HEK293 (cell line): ENCODE results near the gene PERM1.
A peak's percentile ranks its signal among the peaks of the same experiment; 100 is the strongest.
"Not testable (repeated sequence)": the region's sequence is repeated elsewhere in the genome, so short reads cannot be mapped to it uniquely, and the experiment has no call there.

ENCODE experiments used
- CTCF ChIA-PET: fragments of 350-600 bp; formaldehyde crosslinking; extraction: SDS; loops from one replicate; lab custom pipeline; 2021; ENCODE audit warnings: antibody characterized with exemption; lab: Yijun Ruan, JAX
- POLR2A ChIA-PET: fragments of 300-600 bp; formaldehyde crosslinking; extraction: SDS; loops from one replicate; lab custom pipeline; 2020; ENCODE audit warnings: antibody characterized with exemption, inconsistent platforms; lab: Yijun Ruan, JAX
- H3K27ac ChIP-seq: fragments of 200-500 bp; sonication (Bioruptor generic); 2 replicates; pipeline ENCODE4 v1.5.1; 2014; ENCODE audit warnings: low read depth, low read length, control low read depth, inconsistent platforms; ENCODE audit errors: extremely low read depth
- H3K36me3 ChIP-seq, 2 experiments: fragments of 200-500 bp in 1 of 2; sonication (Bioruptor generic) in 1 of 2; 1 replicate in 1 of 2; 2 replicates in 1 of 2; pipeline ENCODE4 v1.5.1; 2014 to 2017; ENCODE audit warnings: inconsistent platforms in 2 of 2, low read length in 2 of 2; ENCODE audit not compliant: control insufficient read depth in 2 of 2, insufficient read depth in 1 of 2
- H3K4me1 ChIP-seq: fragments of 200-500 bp; sonication (Bioruptor generic); 2 replicates; pipeline ENCODE4 v1.5.1; 2014; ENCODE audit warnings: mild to moderate bottlenecking, low read length, inconsistent platforms; ENCODE audit not compliant: control insufficient read depth, insufficient read depth
- H3K4me3 ChIP-seq: 2 replicates; pipeline ENCODE4 v1.5.1; 2011; ENCODE audit warnings: low read depth, mild to moderate bottlenecking, control low read depth, low read length, moderate library complexity
- H3K9me3 ChIP-seq: fragments of 200-500 bp; sonication (Bioruptor generic); 2 replicates; pipeline ENCODE4 v1.5.1; 2014; ENCODE audit warnings: low read depth, low read length, inconsistent platforms; ENCODE audit not compliant: control insufficient read depth, insufficient read depth
- GLIS2 ChIP-seq: fragments of 450-650 bp; formaldehyde crosslinking; IDR thresholded peaks from 2 replicates; pipeline ENCODE4 v1.5.1; 2016; ENCODE audit warnings: missing biosample characterization, missing genetic modification characterization
- KLF1 ChIP-seq: fragments of 450-650 bp; formaldehyde crosslinking; IDR thresholded peaks from 2 replicates; pipeline ENCODE4 v1.5.1; 2016; ENCODE audit warnings: missing biosample characterization, missing genetic modification characterization
- KLF7 ChIP-seq: fragments of 450-650 bp; formaldehyde crosslinking; IDR thresholded peaks from 2 replicates; pipeline ENCODE4 v1.5.1; 2016; ENCODE audit warnings: missing biosample characterization, missing genetic modification characterization, borderline replicate concordance
- PRDM6 ChIP-seq: fragments of 450-650 bp; formaldehyde crosslinking; IDR thresholded peaks from 2 replicates; pipeline ENCODE4 v1.5.1; 2017; ENCODE audit warnings: missing biosample characterization, missing genetic modification characterization
- ZFHX2 ChIP-seq: fragments of 450-650 bp; formaldehyde crosslinking; conservative IDR thresholded peaks from 2 replicates; pipeline ENCODE4 v1.5.1; 2016; ENCODE audit warnings: missing biosample characterization, missing genetic modification characterization
- ZNF174 ChIP-seq: fragments of 450-650 bp; formaldehyde crosslinking; IDR thresholded peaks from 2 replicates; pipeline ENCODE4 v1.5.0; 2017; ENCODE audit warnings: missing biosample characterization, mild to moderate bottlenecking, missing genetic modification characterization
- ZNF311 ChIP-seq: fragments of 450-650 bp; formaldehyde crosslinking; IDR thresholded peaks from 2 replicates; pipeline ENCODE4 v1.5.1; 2017; ENCODE audit warnings: missing biosample characterization, missing genetic modification characterization, borderline replicate concordance
- ZNF596 ChIP-seq: fragments of 450-650 bp; IDR thresholded peaks from 2 replicates; pipeline ENCODE4 v1.5.0; 2018; ENCODE audit warnings: missing biosample characterization, mild to moderate bottlenecking, missing genetic modification characterization, moderate library complexity
- ZNF830 ChIP-seq: fragments of 450-650 bp; IDR thresholded peaks from 2 replicates; pipeline ENCODE4 v1.5.0; 2018; ENCODE audit warnings: missing biosample characterization, missing genetic modification characterization, low read depth, mild to moderate bottlenecking, moderate library complexity
- ZSCAN16 ChIP-seq: fragments of 450-650 bp; formaldehyde crosslinking; IDR thresholded peaks from 2 replicates; pipeline ENCODE4 v1.5.1; 2016; ENCODE audit warnings: missing biosample characterization, missing genetic modification characterization
- TF ChIP-seq, protein P1 (sequence below): sonication (generic); formaldehyde crosslinking; IDR thresholded peaks from 2 replicates; pipeline ENCODE4 v1.8.1; 2022; ENCODE audit warnings: mild to moderate bottlenecking, moderate library complexity, missing genetic modification reagents
- TF ChIP-seq, protein P2 (sequence below): fragments of 450-650 bp; formaldehyde crosslinking; conservative IDR thresholded peaks from 2 replicates; pipeline ENCODE4 v1.5.1; 2016; ENCODE audit warnings: low read depth, missing biosample characterization, missing genetic modification characterization
- TF ChIP-seq, protein P3 (sequence below): fragments of 450-650 bp; formaldehyde crosslinking; IDR thresholded peaks from 2 replicates; pipeline ENCODE4 v1.5.1; 2016; ENCODE audit warnings: missing biosample characterization, missing genetic modification characterization, low read depth

Gene PERM1

DNA sequence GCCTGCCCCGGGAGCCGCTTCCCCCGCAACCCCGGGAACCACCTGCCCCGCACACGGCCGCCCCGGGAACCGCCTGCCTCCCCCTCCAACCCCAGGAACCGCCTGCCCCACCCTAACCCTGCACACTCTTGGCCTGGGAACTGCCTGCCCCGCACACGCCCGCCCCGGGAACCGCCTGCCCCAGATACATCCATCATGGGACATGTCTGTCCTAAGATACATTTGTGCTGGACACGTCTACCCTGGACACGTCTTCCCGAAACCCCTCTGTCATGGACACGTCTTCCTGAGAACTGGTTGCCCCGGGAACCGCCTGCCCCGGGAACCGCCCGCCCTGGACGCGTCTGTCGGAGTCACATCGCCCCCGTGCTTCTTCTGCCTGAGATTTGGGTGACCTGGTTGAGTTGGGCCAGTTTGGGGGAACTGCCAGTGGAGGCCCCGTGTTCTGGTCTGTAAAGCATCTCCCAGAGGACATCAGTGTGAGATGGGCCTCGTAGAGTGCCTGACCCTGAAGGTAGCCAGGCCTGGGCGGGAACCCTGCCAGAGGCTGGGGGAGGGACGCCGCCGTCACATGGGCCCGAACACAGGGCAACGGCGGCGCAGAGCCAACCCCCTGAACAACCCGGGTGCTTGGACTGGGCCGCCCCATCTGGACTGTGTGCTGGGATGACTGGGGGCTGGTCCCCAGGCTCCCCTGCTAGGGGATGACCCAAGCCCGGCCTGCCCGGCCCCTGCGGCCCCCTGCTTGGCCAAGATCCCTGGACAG, 3.6 kb downstream of the PERM1 start:
- ChIA-PET CTCF (no interaction called here), POLR2A (no interaction called here)
- no peak overlapping the region for H3K27ac ChIP-seq
- TF ChIP-seq KLF1 (tag by site-specific recombination) (peak; percentile 87), KLF7 (peak; percentile 50; the same call in 1 of the 2 replicates), GLIS2 (tag by site-specific recombination) (0 out of 2 replicates have a peak, but pooled peaks have one; percentile 20), ZNF174 (tag by site-specific recombination) (no peak)
- TF ChIP-seq, protein P1, sequence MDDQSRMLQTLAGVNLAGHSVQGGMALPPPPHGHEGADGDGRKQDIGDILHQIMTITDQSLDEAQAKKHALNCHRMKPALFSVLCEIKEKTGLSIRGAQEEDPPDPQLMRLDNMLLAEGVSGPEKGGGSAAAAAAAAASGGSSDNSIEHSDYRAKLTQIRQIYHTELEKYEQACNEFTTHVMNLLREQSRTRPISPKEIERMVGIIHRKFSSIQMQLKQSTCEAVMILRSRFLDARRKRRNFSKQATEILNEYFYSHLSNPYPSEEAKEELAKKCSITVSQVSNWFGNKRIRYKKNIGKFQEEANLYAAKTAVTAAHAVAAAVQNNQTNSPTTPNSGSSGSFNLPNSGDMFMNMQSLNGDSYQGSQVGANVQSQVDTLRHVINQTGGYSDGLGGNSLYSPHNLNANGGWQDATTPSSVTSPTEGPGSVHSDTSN (CRISPR knock-in tag): no peak
- TF ChIP-seq, protein P2, sequence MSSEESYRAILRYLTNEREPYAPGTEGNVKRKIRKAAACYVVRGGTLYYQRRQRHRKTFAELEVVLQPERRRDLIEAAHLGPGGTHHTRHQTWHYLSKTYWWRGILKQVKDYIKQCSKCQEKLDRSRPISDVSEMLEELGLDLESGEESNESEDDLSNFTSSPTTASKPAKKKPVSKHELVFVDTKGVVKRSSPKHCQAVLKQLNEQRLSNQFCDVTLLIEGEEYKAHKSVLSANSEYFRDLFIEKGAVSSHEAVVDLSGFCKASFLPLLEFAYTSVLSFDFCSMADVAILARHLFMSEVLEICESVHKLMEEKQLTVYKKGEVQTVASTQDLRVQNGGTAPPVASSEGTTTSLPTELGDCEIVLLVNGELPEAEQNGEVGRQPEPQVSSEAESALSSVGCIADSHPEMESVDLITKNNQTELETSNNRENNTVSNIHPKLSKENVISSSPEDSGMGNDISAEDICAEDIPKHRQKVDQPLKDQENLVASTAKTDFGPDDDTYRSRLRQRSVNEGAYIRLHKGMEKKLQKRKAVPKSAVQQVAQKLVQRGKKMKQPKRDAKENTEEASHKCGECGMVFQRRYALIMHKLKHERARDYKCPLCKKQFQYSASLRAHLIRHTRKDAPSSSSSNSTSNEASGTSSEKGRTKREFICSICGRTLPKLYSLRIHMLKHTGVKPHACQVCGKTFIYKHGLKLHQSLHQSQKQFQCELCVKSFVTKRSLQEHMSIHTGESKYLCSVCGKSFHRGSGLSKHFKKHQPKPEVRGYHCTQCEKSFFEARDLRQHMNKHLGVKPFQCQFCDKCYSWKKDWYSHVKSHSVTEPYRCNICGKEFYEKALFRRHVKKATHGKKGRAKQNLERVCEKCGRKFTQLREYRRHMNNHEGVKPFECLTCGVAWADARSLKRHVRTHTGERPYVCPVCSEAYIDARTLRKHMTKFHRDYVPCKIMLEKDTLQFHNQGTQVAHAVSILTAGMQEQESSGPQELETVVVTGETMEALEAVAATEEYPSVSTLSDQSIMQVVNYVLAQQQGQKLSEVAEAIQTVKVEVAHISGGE (tag by site-specific recombination): no peak
- no peaks in the 10 kb centered on the region for H3K9me3 ChIP-seq
- peaks cover 3% of the 10 kb centered on the region; the same call in 1 of the 2 replicates for H3K4me1 ChIP-seq
- H3K36me3 ChIP-seq: no peaks in the 10 kb centered on the region
- no peak overlapping the region for H3K4me3 ChIP-seq

GRCh38 chr1:976791-977190, 5.1 kb downstream of the PERM1 start:
- H3K36me3 ChIP-seq, H3K4me1 ChIP-seq, H3K9me3 ChIP-seq, H3K27ac ChIP-seq, H3K4me3 ChIP-seq: not testable (repeated sequence)
- ChIA-PET POLR2A (interaction anchor here (0.8 to 1.9 kb wide), 6 partner anchors 8 to 82 kb away, joined by 3 to 12 read pairs (median 4); partner anchors contain the start of gene PLEKHN1), CTCF (interaction anchor here (0.9 to 1.8 kb wide), 4 partner anchors 8 to 107 kb away, joined by 3 to 21 read pairs (median 6); no protein-coding TSS in a partner anchor)

DNA sequence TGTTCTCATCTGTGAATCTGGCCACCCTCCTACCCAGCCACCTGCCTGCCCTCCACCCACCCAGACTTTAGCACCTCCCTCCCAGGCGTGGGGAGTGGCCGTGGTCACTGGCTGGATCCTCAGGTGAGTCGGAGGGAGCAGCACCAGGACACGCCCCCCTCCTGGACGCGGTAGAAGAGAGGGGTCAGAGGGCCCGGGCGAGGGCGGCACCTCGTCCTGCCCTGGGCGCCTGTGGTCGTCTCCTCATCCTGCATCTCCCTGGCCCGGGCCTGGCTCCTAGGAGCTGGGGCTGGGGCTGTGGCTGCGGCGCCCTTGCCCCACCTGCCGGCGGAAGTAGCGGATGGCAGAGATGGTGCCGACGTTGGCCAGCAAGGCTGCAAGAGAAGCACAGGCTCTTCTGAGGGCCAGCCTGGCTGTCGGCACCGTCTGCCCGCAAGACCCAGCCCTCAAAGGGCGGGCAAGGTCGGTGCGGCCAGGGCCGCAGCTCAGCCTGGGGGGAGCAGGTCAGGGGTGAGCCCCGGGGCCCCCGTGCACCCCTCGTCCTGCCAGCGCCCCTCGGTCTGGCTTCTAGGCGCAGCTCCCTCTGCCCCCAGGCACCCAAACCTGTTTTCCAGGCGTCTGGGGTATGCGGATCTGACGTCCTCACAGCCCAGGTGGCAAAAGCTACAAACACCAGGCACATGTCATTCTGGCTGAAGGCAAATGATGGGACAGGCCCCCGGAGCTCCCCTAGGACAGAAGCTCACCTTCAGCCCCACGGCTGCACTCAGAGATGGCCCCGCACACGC, 5.8 kb downstream of the PERM1 start:
- H3K27ac ChIP-seq: peak overlapping the region; percentile 50; the same call in 1 of the 2 replicates
- H3K4me3 ChIP-seq: peak overlapping the region; percentile 25
- CTCF ChIA-PET: interaction anchor here (0.5 to 1.8 kb wide), 10 partner anchors 9 to 315 kb away, joined by 3 to 21 read pairs (median 4); no protein-coding TSS in a partner anchor
- no peaks in the 10 kb centered on the region for H3K9me3 ChIP-seq
- H3K36me3 ChIP-seq: no peaks in the 10 kb centered on the region
- POLR2A ChIA-PET: interaction anchor here (0.6 to 1.9 kb wide), 10 partner anchors 8 to 83 kb away, joined by 3 to 12 read pairs (median 4); partner anchors contain the start of gene PLEKHN1
- H3K4me1 ChIP-seq: peaks cover 3% of the 10 kb centered on the region; the same call in 1 of the 2 replicates
- TF ChIP-seq ZNF596 (no peak), ZFHX2 (tag by site-specific recombination) (peak; percentile 57; the same call in 1 of the 2 replicates), ZNF311 (tag by site-specific recombination) (no peak), KLF7 (peak; percentile 76; the same call in 1 of the 2 replicates), ZNF830 (tag by site-specific recombination) (no peak), ZSCAN16 (no peak), PRDM6 (tag by site-specific recombination) (no peak)
- TF ChIP-seq, protein P2 (tag by site-specific recombination): 0 out of 2 replicates have a peak, but pooled peaks have one; percentile 22
- TF ChIP-seq, protein P3, sequence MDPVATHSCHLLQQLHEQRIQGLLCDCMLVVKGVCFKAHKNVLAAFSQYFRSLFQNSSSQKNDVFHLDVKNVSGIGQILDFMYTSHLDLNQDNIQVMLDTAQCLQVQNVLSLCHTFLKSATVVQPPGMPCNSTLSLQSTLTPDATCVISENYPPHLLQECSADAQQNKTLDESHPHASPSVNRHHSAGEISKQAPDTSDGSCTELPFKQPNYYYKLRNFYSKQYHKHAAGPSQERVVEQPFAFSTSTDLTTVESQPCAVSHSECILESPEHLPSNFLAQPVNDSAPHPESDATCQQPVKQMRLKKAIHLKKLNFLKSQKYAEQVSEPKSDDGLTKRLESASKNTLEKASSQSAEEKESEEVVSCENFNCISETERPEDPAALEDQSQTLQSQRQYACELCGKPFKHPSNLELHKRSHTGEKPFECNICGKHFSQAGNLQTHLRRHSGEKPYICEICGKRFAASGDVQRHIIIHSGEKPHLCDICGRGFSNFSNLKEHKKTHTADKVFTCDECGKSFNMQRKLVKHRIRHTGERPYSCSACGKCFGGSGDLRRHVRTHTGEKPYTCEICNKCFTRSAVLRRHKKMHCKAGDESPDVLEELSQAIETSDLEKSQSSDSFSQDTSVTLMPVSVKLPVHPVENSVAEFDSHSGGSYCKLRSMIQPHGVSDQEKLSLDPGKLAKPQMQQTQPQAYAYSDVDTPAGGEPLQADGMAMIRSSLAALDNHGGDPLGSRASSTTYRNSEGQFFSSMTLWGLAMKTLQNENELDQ: no peak
